GM12878 (cell line): ENCODE results near the gene RARRES2. TPM values are rescaled to one million over a fixed set of nuclear protein-coding genes. Genes with fewer than 3 reads are reported as not detected.

Experiments
- ATAC-seq: fragments of 200-7000 bp; cut with Tn5 transposase; 3 replicates; pipeline ENCODE4 v1.9.1; 2020; ENCODE audit warnings: mild to moderate bottlenecking, moderate library complexity
- BruUV-seq: library from RNA; stranded (reverse); fragments of 400-500 nt; replicated peaks from 2 replicates; lab custom pipeline; 2021; lab: Mats Ljungman, UMichigan
- CTCF ChIA-PET: fragments of 300-600 bp; sonication (Branson Sonifier 250); formaldehyde crosslinking; extraction: SDS; loops from one replicate; lab custom pipeline; 2021; ENCODE audit warnings: inconsistent platforms; lab: Yijun Ruan, JAX
- POLR2A ChIA-PET: fragments of 350-600 bp; formaldehyde crosslinking; extraction: SDS; loops from one replicate; lab custom pipeline; 2021; ENCODE audit warnings: inconsistent platforms; lab: Charles Lee
- RAD21 ChIA-PET: fragments of 300-600 bp; sonication (Branson Sonifier 250); formaldehyde crosslinking; loops from one replicate; lab custom pipeline; 2023; ENCODE audit warnings: antibody characterized with exemption; ENCODE audit not compliant: unreplicated experiment; lab: Charles Lee
- SMC1A ChIA-PET: fragments of 300-600 bp; sonication (Branson Sonifier 250); formaldehyde crosslinking; loops from one replicate; lab custom pipeline; 2023; ENCODE audit not compliant: unreplicated experiment, uncharacterized antibody; lab: Charles Lee
- DNase-seq: peaks from one replicate; pipeline ENCODE4 v3.0.0-alpha.2; 2011; ENCODE audit warnings: low read depth, low spot score
- FAIRE-seq: peaks from 3 replicates; lab custom pipeline; 2011; peaks lifted over from hg19 to GRCh38; lab: Jason Lieb, UNC
- H2AFZ ChIP-seq: 2 replicates; pipeline ENCODE4 v1.6.0; 2011; ENCODE audit warnings: low read depth, low read length, control low read depth; ENCODE audit not compliant: control insufficient read depth
- H3K27ac ChIP-seq: 2 replicates; pipeline ENCODE4 v1.5.1; 2011; ENCODE audit warnings: control low read depth; ENCODE audit not compliant: control insufficient read depth, insufficient read depth
- H3K27me3 ChIP-seq, 2 experiments: replicated peaks in 1 of 2; 2 replicates each; pipeline versions ENCODE4 v1.6.0 to v1.6.1; 2011; ENCODE audit warnings: low read length in 1 of 2; ENCODE audit not compliant: control insufficient read depth in 2 of 2, insufficient read depth in 2 of 2
- H3K36me3 ChIP-seq, 2 experiments: 2 replicates each; pipeline ENCODE4 v1.5.1; 2011; ENCODE audit warnings: low read length in 1 of 2; ENCODE audit not compliant: control insufficient read depth in 2 of 2, insufficient read depth in 2 of 2
- H3K4me1 ChIP-seq: 2 replicates; pipeline ENCODE4 v1.6.1; 2011; ENCODE audit warnings: mild to moderate bottlenecking, low read length, moderate library complexity, mixed read lengths; ENCODE audit not compliant: control insufficient read depth, insufficient read depth
- H3K4me2 ChIP-seq: 2 replicates; pipeline ENCODE4 v1.6.0; 2011; ENCODE audit warnings: control low read depth; ENCODE audit not compliant: control insufficient read depth, insufficient read depth
- H3K4me3 ChIP-seq: fragments of 200-600 bp; sonication (generic); 2 replicates; pipeline ENCODE4 v1.5.1; 2016
- H3K79me2 ChIP-seq: 2 replicates; pipeline ENCODE4 v1.6.0; 2011; ENCODE audit warnings: low read length; ENCODE audit not compliant: control insufficient read depth, insufficient read depth
- H3K9ac ChIP-seq: 2 replicates; pipeline ENCODE4 v1.8.0; 2011; ENCODE audit warnings: low read length, control low read depth, mixed read lengths; ENCODE audit not compliant: control insufficient read depth, insufficient read depth
- H3K9me3 ChIP-seq: replicated peaks from 3 replicates; pipeline ENCODE4 v1.5.1; 2011; ENCODE audit warnings: mild to moderate bottlenecking, low read length; ENCODE audit not compliant: control insufficient read depth, insufficient read depth
- H4K20me1 ChIP-seq: 2 replicates; pipeline ENCODE4 v1.6.0; 2011; ENCODE audit not compliant: control insufficient read depth, insufficient read depth
- CBFB ChIP-seq: IDR thresholded peaks from 2 replicates; pipeline ENCODE4 v1.6.1; 2016; ENCODE audit warnings: antibody characterized with exemption, low read depth
- NFYB ChIP-seq: IDR thresholded peaks from 2 replicates; pipeline ENCODE4 v1.6.1; 2011; ENCODE audit warnings: low read depth, mild to moderate bottlenecking, low read length, improper control_type of control experiment, moderate library complexity; ENCODE audit not compliant: insufficient read depth
- SIN3A ChIP-seq: IDR thresholded peaks from 2 replicates; pipeline ENCODE4 v1.6.1; 2012; ENCODE audit warnings: low read depth, low read length, improper control_type of control experiment
- in situ Hi-C: fragments of 300-500 bp; cut with MboI; formaldehyde crosslinking; loops from 9 replicates; pipeline ENCODE4 v1.14.3; 2018; ENCODE audit warnings: mixed read lengths
- intact Hi-C: fragments of 100-400 bp; cut with micrococcal nuclease; formaldehyde crosslinking; loops from one replicate; pipeline ENCODE4 v1.14.2; 2022; ENCODE audit not compliant: unreplicated experiment
- polyA plus RNA-seq, 11 experiments: library from polyadenylated mRNA; depleted of rRNA in 4 of 11; unstranded in 6 of 11; stranded (reverse) in 5 of 11; fragments of >200 nt; fragmentation: Nextera tagmentation in 4 of 11; fragmentation: Illumina TruSeq in 1 of 11; extraction: Ambion mirVana in 4 of 11; extraction: Trizol in 1 of 11; gene quantifications; 1 replicate in 1 of 11; 2 replicates in 10 of 11; pipeline versions ENCODE4 v1.2.1 to v1.2.3, GENCODE V29; 2011 to 2016; ENCODE audit warnings: inconsistent platforms in 2 of 11, missing spikeins in 2 of 11, low read depth in 1 of 11
- total RNA-seq, 4 experiments: library from RNA; depleted of rRNA in 3 of 4; stranded (reverse); fragments of >200 nt in 3 of 4; fragmentation: Illumina TruSeq in 1 of 4; extraction: Trizol in 1 of 4; gene quantifications; 2 replicates each; pipeline versions ENCODE4 v1.2.1 to v1.2.3, GENCODE V29; 2013 to 2021
- TF ChIP-seq, protein P1 (sequence below): IDR thresholded peaks from 2 replicates; pipeline ENCODE4 v1.6.1; 2012; ENCODE audit warnings: mild to moderate bottlenecking, low read depth, low read length

Gene RARRES2
- total and polyA plus RNA-seq, 10 of the 15 experiments (the other 5 are each of a cell fraction or from before 2014, with no cell fraction given): 0.13 to 2.2 (median 0.40) TPM; not detected in 3

GRCh38 chr7:150311146-150311545 lies 30.3 kb downstream of the RARRES2 start (continued):
- TF ChIP-seq, protein P1, sequence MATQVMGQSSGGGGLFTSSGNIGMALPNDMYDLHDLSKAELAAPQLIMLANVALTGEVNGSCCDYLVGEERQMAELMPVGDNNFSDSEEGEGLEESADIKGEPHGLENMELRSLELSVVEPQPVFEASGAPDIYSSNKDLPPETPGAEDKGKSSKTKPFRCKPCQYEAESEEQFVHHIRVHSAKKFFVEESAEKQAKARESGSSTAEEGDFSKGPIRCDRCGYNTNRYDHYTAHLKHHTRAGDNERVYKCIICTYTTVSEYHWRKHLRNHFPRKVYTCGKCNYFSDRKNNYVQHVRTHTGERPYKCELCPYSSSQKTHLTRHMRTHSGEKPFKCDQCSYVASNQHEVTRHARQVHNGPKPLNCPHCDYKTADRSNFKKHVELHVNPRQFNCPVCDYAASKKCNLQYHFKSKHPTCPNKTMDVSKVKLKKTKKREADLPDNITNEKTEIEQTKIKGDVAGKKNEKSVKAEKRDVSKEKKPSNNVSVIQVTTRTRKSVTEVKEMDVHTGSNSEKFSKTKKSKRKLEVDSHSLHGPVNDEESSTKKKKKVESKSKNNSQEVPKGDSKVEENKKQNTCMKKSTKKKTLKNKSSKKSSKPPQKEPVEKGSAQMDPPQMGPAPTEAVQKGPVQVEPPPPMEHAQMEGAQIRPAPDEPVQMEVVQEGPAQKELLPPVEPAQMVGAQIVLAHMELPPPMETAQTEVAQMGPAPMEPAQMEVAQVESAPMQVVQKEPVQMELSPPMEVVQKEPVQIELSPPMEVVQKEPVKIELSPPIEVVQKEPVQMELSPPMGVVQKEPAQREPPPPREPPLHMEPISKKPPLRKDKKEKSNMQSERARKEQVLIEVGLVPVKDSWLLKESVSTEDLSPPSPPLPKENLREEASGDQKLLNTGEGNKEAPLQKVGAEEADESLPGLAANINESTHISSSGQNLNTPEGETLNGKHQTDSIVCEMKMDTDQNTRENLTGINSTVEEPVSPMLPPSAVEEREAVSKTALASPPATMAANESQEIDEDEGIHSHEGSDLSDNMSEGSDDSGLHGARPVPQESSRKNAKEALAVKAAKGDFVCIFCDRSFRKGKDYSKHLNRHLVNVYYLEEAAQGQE: no peak
- TF ChIP-seq NFYB: no peak

GRCh38 chr7:150308575-150308974 lies 32.9 kb downstream of the RARRES2 start:
- DNase-seq (no peak), ATAC-seq (no peak), FAIRE-seq (no peak)
- Histone ChIP-seq H3K9me3 (no peaks in the 10 kb centered on the region), H4K20me1 (no peaks in the 10 kb centered on the region), H3K79me2 (no peaks in the 10 kb centered on the region), H2AFZ (no peak overlapping the region), H3K4me3 (no peak overlapping the region), H3K4me2 (no peak overlapping the region), H3K4me1 (no peaks in the 10 kb centered on the region), H3K36me3 (no peaks in the 10 kb centered on the region), H3K9ac (no peak overlapping the region), H3K27ac (no peak overlapping the region), H3K27me3 (no peaks in the 10 kb centered on the region)
- TF ChIP-seq CBFB (no peak), SIN3A (no peak)
- intact Hi-C loops: no loop called here
- in situ Hi-C loops: no loop called here
- no TSS peak for BruUV-seq
- ChIA-PET POLR2A (no interaction called here), SMC1A (interaction anchor here (0.6 kb wide), 2 partner anchors 111 to 221 kb away, joined by 3 read pairs; no protein-coding TSS in a partner anchor), RAD21 (no interaction called here), CTCF (no interaction called here)
